GM21526 (cell line): ENCODE data around the gene MAGI2.

Source experiments
- ATAC-seq: cut with Tn5 transposase; IDR thresholded peaks from one replicate; pipeline ENCODE4 v1.9.1; 2021; ENCODE audit warnings: moderate library complexity; ENCODE audit not compliant: unreplicated experiment, low FRiP score

MAGI2 gene

DNA sequence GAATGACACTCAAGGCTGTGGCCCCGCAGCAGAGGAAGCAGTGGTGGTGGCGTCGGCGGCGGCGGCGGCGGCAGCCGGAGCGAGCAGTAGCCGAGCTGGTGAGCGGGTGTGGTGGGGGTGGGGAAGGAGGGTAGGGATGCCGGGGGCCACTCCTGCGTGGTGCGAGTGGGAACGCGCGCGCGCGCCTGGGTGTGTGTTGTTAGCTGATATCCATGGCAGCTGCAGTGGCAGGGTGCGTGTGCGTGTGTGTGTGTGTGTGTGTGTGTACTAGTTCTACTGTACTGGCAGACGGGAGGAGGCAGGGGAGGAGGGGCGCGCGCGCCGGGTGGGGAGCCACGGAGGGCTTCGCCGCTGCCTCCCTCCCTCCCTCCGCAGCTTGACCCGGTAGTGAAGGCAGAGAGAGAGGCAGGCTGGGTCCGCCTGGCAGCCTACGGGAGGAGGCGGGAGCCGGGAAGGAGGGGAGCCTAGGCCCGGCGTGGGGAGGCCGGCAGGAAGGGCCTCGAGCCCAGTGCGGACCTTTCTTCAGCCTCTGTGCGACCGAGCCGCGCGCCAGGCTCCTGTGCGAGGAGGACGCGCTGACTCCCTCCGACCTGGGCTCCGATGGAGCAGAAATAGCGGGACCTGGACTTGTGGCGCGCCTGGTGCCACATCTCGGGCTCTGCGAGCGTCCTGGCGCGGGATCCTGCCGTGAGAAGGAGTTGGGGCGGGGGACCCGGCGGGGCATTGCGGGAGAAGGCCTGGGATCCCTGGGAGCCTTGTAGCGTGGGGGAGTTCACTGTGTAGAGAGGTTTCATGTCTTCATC is at the start of gene MAGI2:
MAGI2 (minus strand) TSS at position 110 of the 803 bp plus-strand sequence. CDS start 347 bp downstream, outside the sequence.
- no peak for ATAC-seq

DNA sequence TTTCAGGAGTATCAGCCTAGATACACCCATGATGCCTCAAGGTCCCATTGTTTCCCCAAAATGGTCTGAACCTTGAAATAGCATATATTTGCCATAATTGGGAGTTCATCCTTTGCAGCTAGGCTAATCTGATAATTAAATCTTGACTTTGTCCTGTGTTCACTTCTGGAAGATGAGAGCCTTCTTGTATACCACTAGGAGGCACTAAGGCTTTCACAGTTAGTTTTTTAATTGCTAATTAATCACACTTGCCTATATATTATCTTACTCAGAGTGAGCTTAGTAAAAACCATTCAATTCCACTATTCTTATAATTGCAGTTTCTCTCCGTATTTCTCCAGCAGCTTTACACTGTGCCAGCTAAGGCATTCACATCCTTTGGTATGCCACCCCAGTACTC is 48.7 kb upstream of the MAGI2 start:
- ATAC-seq = no peak

DNA sequence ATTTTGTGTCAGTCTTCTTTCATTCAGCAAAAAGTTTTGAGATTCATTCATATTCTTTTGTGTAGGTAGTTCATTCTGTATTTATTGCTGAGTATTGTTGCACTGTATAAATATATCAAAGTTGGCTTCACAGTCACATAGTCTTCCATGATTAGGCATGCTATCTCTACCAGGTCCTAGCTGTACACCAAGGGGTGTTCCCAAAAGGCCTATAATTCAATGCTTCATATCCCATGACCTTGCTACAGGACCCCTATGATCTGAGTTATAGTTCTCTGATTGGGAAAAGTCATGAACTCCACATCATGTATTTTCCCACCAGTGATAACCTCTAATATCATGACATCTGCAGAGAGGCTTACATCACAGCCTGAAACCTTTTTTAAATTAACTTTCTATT is 47.3 kb upstream of the MAGI2 start:
- no peak for ATAC-seq

DNA sequence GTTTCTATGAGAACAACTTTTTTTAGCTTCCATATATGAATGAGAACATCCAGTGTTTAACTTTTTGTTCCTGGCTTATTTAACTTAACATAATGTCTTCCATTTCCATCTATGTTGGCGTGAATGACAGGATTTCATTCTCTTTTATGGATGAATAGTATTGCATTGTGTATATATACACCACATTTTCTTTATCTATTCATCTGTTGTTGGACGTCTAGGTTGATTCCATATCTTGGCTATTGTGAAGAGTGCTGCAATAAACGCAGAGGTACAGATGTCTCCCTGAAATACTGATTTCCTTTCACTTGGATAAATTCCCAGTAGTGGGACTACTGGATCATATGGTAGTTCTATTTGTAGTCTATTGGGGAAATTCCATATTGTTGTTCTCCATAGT is 44.3 kb upstream of the MAGI2 start:
- no peak for ATAC-seq

DNA sequence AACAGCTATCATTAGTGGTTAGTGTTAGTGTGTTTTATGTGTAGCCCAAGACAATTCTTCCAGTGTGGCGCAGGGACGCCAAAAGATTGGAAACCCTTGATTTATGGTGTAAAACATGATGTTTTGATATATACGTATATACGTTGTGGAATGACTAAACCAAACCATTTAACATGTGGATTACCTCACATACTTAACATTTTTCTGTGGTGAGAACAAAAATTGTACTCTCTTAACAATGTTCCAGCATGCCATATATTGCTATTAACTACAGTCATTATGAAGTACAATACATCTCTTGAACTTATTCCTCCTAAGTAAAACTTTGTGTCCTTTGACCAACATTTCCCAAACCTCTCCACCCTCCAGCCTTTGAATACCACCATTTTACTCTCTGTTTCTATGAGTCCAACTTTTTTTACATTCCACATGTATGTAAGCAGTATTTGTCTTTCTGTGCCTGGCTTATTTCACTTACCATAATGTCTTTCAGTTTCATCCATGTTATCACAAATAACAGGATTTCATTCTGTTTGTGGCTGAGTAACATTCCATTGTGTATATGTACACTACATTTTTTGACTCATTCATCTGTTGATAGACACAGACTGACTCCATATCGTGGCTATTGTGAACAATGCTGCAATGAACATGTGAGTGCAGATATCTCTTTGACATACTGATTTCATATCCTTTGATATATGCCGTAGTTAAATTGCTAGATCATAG is 42.2 kb upstream of the MAGI2 start:
- no peak for ATAC-seq

DNA sequence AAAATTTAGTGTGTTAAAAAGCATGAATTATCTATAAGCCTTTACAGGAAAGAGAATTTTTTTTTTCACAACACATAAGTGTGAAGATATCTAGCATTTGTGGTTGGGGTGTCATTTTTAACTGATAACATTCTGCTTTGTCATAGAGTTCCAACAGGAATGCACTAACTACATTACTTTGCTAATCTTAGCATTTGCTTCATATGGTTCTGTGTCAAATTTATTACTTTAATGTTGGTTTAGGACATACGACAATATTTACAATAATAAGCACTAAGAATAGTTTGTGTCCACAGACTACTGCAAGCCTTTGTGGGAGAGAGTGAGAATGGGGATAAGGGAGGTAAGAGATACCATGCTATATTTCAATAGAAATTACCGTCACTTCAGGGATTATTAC is 40.6 kb upstream of the MAGI2 start:
- ATAC-seq = no peak

DNA sequence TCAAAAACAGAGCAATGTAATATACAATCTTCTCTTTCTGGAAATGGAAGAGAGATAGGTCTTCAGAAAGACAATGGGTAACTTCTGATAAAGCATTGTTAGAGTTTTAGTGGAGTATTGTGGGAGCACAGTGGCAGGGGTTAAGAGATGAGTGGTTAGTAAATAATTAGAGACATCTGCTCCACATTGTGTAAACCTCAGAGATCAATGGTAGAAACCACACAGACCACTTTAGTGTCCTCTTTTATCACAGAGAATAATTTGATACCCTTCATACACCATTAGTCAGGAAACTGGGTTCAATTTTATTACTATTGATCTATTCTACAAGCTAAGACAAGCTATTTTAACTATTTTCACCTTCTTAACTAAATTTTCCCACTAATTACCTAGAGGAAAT is 35.9 kb upstream of the MAGI2 start:
- no peak for ATAC-seq

DNA sequence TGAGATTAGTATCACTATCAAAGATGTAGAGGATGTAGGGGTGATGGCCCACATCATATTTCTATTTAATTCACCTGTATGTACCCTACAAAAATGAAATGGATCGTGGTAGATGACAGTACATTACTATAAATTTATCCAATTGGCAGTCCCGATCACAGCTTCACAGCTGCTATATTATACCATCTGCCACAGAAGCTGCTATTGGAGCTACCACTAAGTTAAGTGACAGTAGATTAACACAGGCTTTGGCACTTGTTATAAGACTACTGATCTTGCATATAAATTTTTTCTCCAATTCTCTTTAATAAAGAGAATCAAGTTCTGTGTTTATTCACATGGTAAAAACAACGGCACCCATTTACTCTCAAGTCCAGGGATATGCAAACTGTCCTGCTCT is 24.9 kb upstream of the MAGI2 start:
- ATAC-seq = no peak

DNA sequence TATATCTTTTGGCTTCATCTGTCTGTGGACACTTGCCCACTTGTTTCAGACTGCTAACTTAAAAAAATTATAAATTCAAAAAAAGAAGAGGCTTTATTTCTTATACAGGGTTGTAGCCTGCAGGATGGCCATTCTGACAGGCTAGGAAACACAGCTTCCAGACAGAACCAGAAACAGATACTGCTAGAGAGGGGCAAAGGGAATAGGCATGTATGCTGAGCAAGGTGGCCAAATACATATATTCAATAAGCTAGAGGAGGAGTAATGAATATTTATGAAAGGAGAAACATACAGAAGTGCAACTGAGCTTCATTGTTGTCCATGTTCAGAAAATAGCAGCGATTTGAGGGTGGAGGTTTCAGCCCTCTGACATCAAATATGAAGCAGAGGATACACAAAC is 22.0 kb upstream of the MAGI2 start:
- no peak for ATAC-seq

DNA sequence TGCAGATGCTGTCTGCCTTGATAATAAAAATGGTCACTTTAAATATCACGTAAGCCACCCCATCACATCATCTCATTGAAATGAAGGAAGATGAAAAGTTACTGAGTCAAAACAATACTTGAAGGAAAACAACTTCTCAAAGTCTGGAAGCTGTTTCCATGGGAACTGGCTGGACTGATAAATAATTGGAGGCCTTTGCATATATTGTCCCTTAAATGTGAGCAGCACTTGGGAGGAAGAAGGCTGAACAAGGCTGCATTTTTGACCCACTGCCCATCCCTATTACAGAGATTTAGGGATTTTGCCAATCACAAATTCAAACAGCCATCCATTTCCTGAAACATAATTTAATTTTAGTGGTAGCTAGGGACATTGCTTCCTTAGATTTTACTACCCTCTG is 18.2 kb upstream of the MAGI2 start:
- no peak for ATAC-seq

DNA sequence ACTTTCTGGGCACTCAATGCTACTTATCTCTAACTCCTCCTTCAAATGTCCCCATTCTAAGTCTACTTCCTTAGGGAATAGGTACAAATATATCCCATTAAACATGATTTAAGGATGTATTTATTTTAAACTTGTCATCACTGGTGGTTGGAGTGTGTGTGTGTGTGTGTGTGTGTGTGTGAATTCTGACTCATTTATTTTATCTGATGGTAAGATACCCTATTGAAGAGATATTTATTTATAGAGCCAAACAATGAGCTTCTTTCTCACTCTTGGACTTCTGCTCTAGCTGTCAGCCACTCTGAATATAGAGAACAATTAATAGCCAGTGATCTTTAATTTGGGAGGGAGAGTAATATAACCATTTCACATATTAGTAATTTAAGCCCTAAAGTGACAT is 17.8 kb upstream of the MAGI2 start:
- ATAC-seq = no peak

DNA sequence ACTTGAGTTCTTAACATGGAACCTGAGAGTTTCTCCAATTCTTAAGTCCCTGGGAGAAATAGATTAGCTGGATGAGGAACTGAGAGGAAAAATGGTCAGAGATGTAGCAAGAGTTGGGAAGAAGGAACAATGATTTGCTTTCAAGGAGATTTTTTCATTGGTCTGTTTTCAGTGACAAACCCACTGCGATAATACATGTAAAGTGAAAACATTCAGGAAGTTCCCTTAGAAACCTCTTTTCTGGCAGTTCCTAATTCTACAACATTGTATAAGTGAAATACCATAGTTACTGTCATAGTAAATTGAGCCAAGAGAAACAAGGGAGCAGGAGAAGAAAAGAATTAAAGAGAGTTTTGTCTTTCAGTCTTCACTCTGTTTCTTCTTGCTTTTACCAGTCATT is 12.1 kb upstream of the MAGI2 start:
- ATAC-seq = no peak

DNA sequence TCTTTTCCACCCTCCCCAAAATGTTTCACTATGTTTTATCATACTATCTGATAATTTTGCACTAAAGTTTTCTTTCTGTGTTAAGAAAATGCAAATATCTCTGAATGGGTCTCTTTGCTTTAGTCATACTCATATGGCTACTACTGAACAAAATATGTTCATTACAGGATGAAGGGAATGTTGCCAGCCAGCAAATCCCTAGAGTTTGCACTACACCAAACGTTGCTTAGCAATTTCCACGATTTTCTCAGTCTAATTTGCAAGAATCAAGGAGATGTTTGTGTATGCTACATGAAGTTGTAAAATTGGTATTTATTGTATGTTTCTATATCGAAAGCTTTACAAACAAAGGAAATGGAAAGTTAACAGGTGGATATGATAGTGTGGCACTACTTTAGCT is 10.6 kb upstream of the MAGI2 start:
- ATAC-seq = no peak

DNA sequence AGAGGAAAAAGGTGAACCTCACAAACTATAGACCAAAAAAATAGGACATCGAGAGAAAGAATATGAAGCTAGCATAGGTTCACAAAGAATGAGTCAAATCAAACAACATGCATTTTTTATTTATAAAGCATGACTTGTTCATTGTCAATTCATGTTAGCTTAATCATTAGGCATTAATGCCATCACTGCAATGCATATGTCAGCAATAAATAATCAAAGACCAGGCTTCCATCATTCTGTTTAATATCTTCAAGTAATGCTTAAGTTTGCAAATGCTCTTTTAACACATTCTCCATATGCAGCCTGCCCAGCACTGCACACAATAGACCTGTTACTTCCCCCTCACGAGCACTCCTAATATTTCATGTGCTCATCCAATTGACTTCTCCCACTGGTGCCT is 8.9 kb upstream of the MAGI2 start:
- ATAC-seq = no peak

DNA sequence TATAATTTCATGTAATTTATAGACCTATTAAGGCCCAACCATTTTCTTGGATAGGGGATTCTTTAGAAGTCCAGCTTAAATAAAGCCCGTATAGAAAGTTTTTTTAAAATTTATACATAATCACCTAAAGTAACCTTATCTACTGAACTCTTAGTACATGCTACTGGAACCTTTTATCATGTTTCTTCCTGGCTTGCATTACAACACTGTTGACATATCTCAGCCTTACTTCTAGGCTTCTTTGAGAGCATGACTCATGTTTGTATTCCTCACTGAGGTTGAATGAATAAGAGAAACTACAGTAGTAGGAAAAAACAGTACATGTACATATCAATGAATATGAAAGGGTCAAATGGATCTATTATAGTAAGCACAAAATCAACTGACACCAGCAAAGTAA is 8.2 kb upstream of the MAGI2 start:
- ATAC-seq = no peak

DNA sequence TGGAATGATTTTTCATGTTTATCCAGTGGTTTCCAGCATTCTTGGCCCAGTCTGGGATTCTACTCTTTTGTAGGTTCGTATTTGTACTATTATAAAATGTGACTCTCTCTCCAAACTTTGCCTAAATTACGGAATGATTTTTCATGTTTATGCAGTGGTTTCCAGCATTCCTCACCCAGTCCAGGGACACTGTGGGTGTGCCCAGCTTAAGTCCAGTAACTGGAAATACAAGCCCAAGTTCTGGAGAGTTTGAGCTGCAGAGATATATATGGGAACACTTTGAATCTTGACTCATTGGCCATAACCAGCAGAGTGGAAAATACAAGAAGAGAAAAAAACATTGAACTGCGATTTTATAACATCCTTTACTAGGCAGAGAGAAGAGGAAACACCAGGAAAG is 5.9 kb upstream of the MAGI2 start:
- ATAC-seq = no peak

DNA sequence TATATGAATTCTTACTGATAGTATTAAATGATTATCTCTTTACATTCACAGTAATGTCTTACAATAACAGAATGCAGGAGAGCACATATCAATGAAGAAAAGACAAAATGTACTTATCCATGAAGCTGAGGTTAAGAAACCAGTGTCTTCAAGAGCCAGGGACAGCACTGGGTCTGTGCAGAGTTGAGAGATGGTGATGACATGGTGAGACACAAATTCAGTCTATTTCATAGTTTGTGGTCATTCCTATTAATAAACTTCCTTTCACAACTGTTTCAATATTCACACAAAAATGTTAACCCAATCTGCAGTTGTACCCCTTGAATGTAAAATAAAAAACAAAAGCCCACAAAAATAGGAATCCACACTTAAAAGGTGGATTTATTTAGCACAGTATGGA is 5.3 kb upstream of the MAGI2 start:
- ATAC-seq = no peak

DNA sequence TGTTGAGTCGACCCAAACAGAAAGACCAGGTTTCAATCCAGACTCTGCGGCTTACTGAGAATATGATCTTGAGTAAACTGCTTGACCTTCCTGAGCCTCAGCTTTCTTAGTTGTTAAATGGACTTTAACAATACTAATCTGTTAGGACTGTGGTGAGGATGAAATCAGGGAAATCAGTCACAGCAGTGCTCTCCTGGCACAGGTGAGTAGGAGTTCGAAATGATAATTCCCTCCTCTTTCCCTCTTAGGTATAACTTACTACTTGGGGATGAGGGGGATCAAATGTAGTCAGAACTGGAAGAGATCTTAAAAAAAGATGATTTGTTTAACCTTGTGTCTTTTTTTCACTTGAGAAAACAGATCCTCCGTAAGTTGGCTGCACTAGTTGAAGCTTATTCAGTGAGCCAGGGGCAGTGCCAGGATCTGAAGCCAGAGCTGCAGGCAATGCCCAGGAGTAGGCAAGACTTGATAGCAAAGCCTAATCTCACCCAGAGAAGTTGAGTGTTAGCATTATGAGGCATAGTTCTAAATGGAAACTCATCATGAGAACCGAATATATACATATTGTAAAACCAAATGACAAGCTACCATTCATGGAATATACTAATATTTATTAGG is 1.8 kb upstream of the MAGI2 start:
- no peak for ATAC-seq

DNA sequence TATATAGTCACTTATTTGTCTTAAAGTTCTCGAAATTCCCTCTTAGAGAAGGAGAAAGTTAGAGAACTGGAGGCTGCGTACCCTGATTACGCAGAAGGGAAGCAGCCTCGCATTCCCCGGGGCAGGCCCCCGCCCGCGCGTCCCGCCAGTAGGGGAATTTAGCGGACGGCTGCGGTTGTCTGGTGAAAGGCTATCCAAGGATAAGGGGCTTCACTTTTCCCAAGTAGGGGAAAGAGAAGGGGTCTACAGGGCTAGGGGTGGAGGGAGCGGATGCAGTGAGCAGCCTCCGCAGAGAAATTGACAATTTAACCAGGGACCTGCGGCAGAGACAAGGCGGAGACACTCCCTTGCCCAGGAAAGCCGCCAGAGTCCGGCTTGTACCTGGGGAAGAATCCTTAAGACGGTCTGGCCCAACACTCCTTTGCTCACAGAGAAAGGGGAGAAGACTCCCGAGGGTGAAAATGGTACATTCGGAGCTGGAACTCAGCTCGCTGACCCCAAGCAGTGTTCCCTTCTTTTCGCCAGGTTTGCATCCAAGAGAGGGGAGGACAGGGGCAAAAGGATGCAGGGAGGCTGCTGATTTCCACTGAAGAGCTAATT is 994 bp upstream of the MAGI2 start:
- ATAC-seq = no peak

DNA sequence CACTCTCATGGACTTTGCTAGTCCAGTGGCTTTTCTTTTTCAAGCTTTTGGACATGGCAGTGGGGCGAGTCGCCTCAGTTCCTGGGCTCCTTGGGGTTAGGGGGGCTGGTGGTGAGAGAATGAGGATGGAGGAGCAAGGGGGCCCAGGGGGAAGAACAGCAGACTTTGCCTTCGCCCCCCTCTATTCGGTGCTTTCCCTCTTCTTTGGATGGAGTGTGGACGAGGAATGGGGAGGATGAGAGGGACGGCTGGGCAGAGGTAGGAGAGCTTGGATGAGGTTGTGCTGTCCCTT is 255 bp downstream of the MAGI2 start:
- no peak for ATAC-seq

DNA sequence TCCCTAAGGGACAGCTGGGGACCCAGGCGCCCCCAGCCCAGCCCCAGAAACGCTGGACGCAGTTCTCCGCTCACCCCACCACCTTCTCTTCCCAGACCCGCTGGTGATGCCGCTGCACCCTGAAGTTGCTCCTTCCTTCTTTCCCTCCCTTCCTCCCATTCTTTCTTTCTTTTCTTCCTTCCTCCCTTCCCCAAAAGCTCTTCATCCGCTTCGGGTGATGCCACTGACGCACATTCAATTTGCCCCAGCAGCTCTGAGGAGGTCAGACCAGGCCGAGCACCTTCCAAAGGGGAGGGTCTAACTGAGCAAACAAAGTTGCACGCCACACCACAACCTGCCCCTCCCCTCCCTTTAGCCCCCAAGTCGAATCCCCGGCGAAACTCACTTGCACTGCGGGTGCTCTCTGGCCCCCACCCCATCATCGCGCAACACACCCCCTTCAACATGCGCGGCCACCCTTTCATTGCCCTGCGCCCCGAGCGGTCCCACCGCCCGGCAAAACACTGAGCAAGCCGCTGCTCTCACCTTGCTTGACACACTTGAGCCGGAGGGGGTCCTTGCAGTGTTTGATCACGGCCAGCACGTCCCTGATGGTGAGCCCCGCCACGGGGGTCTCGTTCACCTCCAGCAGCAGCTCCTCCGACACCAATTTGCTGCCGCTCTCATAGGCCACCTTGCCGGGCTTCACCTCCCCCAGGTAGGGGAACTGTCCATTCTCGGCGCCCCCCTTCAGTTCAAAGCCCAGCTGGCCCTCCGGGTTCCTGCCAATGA is 787 bp downstream of the MAGI2 start:
- no peak for ATAC-seq
